HG03139 (cell line): ENCODE data around the gene PROX2.
A peak's percentile ranks its signal among the peaks of the same experiment; 100 is the strongest.

Experiments
- ATAC-seq: cut with Tn5 transposase; IDR thresholded peaks from one replicate; pipeline ENCODE4 v1.9.1; 2021; ENCODE audit not compliant: unreplicated experiment

PROX2 gene

DNA sequence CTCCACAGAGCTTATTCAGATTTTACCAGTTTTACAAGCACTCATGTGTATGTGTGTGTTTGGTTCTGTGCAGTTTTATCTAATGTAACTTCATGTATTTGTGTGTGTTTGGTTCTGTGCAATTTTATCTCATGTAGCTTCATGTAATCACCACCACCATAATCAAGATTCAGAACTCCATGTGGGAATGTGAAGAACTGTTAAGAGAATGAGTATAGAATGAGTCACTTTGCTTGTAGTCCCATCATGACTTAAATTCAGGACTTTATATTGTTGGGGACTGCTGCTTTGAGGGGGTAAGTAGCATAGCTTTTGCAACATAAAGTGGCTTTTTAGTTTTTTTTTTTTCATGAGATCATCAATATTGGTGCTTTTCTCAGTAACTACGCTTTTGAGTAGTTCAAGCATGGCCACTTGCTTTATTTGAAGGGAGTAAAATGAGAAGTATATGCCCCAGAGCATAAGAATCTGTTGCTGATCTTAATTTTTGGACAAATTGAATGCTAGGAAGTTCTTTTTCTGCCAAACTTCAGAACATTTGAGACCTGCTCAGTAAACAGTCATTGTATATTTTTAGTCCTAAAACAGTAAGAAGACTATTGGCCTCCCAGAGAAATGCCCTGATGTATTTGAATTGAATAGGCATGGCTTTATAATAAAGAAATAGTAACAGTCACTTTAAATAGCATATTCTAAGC lies 28.8 kb downstream of the PROX2 start:
- ATAC-seq, result no peak

DNA sequence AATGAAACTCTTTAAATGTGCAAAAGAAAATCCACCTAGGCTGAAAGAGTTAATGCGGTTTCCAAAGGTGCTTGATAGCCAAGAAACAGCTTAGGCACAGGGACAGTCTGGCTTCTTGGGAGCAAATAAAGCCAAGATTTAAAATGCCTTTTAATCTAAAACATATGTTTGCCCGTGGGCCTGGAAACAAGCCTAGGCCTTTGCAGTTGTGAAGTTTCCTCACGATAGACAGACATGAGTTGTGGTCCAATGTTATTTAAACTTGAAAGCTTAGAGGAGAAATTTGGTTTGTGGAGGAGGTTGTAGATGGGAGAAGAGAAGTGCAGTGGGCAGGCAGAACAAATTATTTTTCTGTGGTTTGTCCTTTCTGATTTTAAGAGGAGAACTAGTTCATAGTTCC lies 29.8 kb downstream of the PROX2 start:
- ATAC-seq, result no peak

DNA sequence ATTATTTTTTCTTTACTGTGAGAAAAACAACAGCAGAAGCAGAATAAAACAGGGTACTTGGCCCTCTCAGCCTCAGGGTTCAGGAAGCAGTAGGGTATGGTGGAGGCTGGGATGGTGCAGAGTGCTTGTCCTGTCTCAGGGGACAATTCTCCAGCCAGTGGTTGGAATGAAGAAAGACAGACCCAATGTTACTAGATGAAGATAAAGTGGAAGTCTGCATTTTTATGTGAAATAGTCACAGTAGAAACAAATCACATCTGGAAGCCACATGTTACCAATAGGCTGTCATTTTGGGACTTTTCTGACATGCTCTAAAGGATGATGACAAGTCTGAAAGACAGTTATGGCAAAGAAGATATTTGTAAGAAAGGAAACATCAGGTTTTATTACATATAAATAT lies 32.3 kb downstream of the PROX2 start:
- no peak for ATAC-seq

DNA sequence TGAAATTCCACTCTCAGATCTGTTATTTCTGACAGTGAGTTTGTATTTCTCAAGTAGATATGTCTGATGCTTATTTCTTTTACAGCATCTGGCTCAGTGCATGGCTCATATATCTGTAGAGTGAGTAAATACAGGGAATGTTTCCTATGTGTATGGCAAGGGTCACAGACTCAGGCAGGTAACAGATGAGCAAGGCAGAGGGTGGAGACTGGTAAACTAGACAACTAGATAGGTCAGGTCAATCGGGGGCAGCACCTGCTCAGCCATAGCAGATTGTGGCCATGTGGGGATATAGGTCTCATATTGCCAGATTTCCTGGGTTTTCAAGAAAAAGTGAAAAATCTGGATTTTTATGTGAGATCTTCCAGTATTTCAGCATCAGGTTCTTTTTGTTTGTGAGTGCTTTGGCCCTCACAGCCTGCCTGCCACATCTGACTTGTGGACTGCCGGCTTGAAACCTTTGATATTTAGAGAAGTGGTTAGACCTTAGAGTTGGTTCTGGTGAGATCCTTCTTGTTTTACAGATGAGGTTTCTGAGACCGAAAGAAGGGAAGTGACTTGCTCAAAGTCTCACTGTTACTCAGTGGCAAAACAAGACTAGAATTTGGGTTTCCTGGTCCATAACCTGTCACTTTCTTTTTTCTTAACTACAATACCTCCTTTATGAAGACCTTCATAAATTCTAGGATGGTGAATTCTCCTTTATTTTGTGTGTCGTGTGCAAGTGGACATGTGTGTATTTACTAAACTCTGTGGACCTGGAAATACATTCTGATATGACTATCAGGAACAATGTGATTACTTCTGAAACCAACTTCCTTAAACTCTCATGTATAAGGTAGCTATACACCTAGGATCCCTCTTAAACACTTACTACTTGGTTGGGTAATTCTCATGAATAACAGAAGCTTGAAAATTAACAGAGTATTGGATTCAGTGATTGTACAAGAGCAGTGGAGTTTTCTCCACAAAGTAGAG lies 34.4 kb downstream of the PROX2 start:
- ATAC-seq, result peak; percentile 65

DNA sequence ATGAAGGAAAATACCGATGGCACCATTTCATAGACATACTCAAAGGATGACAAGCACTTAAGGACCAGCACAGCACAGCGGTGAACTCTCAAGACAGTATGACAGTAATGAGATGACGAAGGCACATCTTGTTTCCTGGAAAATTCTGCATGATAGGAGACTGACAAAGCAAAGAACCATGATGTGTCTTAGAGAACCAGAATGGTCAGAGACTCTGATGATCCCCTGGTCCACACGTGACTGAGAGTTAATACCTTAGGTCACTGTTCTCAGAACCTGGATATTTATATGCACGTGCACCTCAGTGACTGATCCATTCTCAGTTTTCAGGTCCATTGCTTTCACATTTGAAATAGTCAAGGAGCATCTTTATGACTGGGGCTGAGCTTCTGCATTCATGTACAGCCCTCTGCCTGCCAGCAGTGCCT lies 35.3 kb downstream of the PROX2 start:
- ATAC-seq, result no peak

DNA sequence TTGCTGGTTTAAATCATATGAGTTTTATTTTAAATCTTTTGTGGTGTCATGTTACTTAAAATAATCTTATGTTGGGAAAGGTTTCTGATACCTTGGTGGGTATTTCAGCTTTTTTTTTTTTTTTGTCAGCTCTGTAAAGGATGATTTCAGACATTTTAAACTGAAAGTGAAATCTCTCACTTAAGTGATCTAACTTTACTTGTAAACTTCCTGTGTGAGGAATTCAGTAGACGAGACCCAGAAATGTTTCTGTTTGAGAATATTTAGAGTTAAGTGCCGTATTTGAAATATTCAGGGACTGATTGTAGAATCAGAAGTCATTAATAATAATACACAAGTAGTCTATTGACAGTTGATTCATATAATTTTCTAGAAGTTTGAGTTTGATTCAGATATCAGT lies 37.8 kb downstream of the PROX2 start:
- no peak for ATAC-seq

DNA sequence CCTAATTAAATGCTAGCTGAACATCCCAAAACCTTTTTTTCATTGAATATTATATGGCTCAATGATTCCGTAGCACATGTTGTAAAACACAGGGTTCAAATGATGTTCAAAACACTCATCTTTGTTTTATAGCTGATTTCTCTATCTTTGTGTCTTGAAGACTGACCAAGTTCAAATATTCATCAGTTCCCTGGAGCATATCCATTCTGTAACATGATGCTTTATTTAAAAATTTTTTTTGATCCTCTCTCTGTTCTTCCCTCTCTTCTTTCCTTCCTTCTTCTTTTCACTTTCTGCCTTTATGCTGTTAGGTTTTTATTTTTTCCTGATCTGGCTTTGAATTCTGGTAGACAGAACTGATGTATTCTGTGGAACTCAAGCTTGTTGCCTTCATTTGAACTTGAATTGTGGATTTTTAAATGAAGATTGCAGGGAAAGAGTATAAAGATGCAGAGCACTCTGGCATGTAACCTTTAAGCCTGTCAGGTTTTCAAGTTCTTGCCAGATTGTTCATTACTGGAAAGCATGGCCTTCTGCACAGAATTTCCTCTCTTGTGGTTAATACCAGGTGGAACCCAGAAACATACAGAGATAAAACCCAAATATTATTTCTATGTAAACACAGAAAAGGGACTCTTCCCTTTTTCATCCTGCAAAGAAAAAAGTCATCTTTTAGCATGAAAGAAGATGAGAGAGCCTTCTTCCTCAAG lies 39.5 kb downstream of the PROX2 start:
- no peak for ATAC-seq

DNA sequence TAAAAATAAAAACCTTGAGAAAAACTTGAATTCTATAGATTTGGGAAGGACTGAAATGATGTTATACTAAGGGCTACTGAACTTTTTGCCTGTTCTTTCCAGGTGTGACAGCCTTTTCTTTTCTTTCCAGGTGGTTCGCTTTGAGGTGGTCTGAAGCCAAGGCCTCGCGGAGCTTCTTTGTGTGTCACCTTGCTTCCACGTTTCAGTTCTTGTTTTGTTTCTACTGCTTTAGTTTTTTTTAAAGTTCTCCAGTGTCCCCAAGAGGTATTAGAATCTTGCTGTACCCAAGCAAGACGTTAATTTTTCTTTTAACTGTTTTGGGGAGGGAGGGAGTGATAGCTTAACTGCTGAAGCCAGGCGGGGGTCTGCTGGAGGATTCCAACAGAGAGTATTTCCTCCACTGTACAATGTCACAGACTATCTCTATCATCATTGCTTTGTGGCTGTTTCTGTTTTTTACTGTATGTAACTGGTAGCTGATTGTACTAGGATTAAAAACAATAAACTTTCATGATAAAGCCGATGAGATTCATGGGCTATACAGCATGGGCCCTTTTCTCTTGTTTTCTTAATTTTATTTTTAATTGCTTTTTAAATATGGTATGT lies 40.2 kb downstream of the PROX2 start:
- no peak for ATAC-seq

DNA sequence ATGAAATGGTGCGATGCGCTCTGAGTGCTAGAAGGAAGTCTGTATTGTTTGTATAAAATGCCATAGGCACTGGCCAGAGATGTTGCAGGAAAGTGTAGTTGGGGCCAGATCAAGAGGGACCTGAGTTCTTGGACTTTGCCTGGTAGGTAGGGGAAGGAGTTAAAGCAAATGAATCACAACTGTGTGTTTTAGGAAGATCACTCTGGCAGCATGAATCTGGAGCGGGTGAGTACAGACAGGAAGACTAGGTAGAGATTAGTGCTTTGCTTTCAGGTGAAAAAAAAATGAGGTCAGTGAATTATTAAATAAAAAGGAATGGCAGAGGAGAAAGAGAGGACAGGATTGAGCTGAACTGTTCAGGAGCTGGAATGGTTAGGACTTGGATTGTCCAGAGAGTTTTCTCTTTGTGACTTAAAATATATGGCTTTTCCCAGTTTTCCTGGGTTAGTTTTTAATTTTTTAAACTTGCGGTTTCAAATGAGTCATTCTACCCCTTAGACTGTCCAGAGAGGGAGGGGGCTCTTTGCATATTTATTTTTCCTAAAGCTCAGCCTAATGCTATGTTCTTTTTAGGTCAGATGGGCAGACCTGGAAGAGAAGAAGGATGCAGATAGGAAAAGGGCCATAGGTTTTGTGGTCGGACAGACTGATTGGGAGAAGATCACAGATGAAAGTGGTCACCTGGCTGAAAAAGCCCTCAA lies 41.1 kb downstream of the PROX2 start:
- no peak for ATAC-seq

DNA sequence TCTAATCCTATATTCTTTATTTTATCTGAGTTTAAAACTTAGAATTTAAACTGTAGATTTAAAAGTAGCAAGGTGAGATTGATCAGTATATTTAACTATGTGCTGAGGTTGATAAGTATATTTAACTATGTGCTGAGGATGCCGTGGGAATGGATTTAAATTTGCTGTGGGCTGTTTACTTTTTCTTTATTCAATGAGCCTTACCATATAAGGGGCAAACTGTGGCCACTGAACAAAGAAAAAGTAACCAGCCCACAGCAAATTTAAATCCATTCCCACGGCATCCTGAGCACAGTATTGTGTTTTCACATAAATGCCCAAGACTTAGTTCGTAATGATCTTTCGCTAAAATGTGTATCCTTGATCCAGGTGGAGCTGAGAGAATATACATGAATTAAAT lies 43.1 kb downstream of the PROX2 start:
- no peak for ATAC-seq

DNA sequence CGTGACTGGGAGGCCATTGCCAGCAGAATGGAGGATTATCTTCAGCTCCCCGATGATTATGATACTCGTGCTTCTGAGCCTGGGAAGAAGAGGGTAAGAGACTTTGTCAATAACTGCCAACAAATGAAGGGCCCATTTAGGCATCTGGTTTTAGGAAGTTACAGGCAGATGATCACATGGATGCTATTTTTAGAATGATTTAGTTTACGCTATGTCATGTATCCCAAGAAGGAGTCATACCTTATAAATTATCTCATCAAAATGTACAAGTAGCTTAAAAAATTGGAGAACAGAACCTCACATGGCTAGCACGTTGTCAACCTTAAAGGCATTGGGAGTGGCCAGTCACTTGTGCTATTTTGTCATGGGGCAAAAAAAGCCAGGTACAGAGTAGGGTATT lies 46.7 kb downstream of the PROX2 start:
- no peak for ATAC-seq

DNA sequence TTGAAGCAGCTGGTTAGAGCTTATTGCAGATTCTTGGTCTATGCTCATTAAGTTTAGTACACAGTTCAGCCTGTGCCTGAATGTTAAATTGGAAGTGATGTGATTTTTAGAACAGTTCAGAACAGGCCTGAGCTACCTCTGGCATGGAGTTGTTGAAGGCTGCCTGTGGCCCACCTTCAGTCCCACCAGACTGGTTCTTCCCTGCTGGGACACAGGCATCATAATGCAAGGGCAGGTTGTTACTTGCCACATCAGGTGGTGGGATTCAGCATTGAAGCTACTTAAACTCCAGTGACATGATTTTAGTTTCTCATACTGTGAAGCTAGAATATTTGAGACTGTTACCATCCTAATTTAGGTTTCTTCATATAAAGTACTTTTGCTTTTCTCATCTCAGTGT lies 49.4 kb downstream of the PROX2 start:
- no peak for ATAC-seq
